Measurements from ENCODE around the gene SULT2A1. TPM values are rescaled to one million over a fixed set of nuclear protein-coding genes. Genes with fewer than 3 reads are reported as not detected.

Gene SULT2A1
- total RNA-seq, 2 donors from 2014 or later, result not detected

Other genes with a start within 250 kb of the SULT2A1 start
- gene EHD2, start 172.9 kb downstream of the SULT2A1 start, total RNA-seq, result 10 to 100 TPM; 91.1 to 98.8 TPM
- 100 to 1,000 TPM; 172 to 184 TPM for gene NOP53, start 140.8 kb downstream of the SULT2A1 start, total RNA-seq
- 100 to 1,000 TPM; 718 to 783 TPM for gene SELENOW, start 107.6 kb downstream of the SULT2A1 start, total RNA-seq
- not detected for gene TPRX1, start 81.8 kb downstream of the SULT2A1 start, total RNA-seq
- not detected for gene CRX, start 64.4 kb downstream of the SULT2A1 start, total RNA-seq
- gene TPRX2, start 27.1 kb downstream of the SULT2A1 start, total RNA-seq, result not detected
- not detected for gene BSPH1, start 105.9 kb upstream of the SULT2A1 start, total RNA-seq
- not detected for gene ELSPBP1, start 108.3 kb upstream of the SULT2A1 start, total RNA-seq
- gene CABP5, start 157.8 kb upstream of the SULT2A1 start, total RNA-seq, result not detected
- 10 to 100 TPM; 20.3 to 23.9 TPM for gene PLA2G4C, start 224.5 kb upstream of the SULT2A1 start, total RNA-seq

Measured in left cardiac atrium (tissue), 2 donors.